Muscle of leg (tissue), 11 donors: ENCODE results near the gene SMAD3. TPM values are rescaled to one million over a fixed set of nuclear protein-coding genes. Genes with fewer than 3 reads are reported as not detected.

Experiments used
- DNase-seq: peaks from one replicate; pipeline ENCODE4 v3.0.0; 2013
- H3K27ac ChIP-seq: one replicate; pipeline ENCODE4 v1.5.1; 2013; ENCODE audit warnings: mild to moderate bottlenecking, low read length, control low read depth
- H3K27me3 ChIP-seq: one replicate; pipeline ENCODE4 v1.6.1; 2013; ENCODE audit warnings: low read length; ENCODE audit not compliant: control insufficient read depth, insufficient read depth
- H3K36me3 ChIP-seq: one replicate; pipeline ENCODE4 v1.6.1; 2013; ENCODE audit warnings: low read length; ENCODE audit not compliant: control insufficient read depth, insufficient read depth
- H3K4me1 ChIP-seq: one replicate; pipeline ENCODE4 v1.6.1; 2013; ENCODE audit warnings: low read length; ENCODE audit not compliant: control insufficient read depth, insufficient read depth
- H3K4me3 ChIP-seq: one replicate; pipeline ENCODE4 v1.5.1; 2013; ENCODE audit warnings: low read length, control low read depth
- H3K9me3 ChIP-seq: replicated peaks from 2 replicates; pipeline ENCODE4 v1.6.1; 2013; ENCODE audit warnings: low read depth, low read length; ENCODE audit not compliant: control insufficient read depth
- WGBS: methylation state at CpG from one replicate; pipeline ENCODE4 v1.1.5; 2013; ENCODE audit warnings: missing lambda C conversion rate; ENCODE audit not compliant: insufficient coverage; 5-methylcytosine and 5-hydroxymethylcytosine counted together
- polyA plus RNA-seq, 8 donors: library from polyadenylated mRNA; unstranded; fragments of 120-200 nt; gene quantifications; one replicate each; pipeline versions ENCODE4 v1.2.1 to v1.2.3, GENCODE V29; 2013; ENCODE audit warnings: inconsistent platforms in 1 of 8, low replicate concordance in 1 of 8; ENCODE audit not compliant: insufficient read length in 8 of 8, insufficient read depth in 1 of 8
- total RNA-seq: library from RNA; stranded (reverse); fragments of 120-200 nt; gene quantifications from one replicate; pipeline ENCODE4 v1.2.4, GENCODE V29; 2013

SMAD3 gene
- total and polyA plus RNA-seq, 9 donors = 18.3 to 34.0 (median 25.8) TPM

DNA sequence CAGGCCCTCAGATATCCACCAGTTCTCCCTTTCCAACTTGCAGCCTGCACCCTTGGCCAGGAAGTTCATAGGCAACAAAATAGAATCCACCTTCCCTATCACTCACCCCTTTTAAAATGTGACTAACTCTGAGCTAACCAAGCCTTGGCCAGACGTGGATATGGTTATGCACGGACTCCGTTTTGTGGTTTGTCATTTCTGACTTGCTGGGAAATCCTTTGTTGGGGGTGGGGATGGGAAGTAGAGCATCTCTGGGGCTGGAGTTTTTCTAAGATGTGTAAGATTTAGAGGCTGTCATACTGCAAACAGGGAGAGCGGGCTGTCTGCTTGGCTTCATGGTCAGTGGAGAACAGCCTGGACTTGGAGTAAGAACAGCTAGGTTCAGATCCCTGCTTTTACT is 62.6 kb downstream of the SMAD3 start:
- Histone ChIP-seq H3K27me3 (no peaks in the 10 kb centered on the region), H3K9me3 (no peaks in the 10 kb centered on the region), H3K36me3 (peaks cover 4% of the 10 kb centered on the region), H3K4me1 (peaks cover 44% of the 10 kb centered on the region), H3K4me3 (no peak overlapping the region), H3K27ac (no peak overlapping the region)
- no CpG with 5 or more reads among the region's 4 CpGs for WGBS
- DNase-seq = no peak

DNA sequence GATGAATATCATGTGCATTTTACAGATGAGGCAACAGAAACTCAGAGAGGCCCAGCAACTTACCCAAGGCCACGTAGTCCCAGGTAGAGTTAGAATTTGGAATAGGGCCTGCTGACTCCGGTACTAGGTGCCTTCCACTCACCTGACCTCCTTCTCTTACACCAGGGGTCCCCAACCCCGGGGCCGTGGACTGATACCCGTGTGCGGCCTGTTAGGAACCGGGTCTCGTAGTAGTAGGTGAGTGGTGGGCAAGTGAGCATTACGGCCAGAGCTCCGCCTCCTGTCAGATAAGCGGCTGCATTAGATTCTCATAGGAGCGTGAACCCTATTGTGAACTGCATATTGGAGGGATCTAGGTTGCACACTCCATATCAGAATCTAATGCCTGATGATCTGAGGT is 64.8 kb downstream of the SMAD3 start:
- Histone ChIP-seq H3K36me3 (peaks cover 4% of the 10 kb centered on the region), H3K27me3 (no peaks in the 10 kb centered on the region), H3K9me3 (no peaks in the 10 kb centered on the region), H3K4me3 (no peak overlapping the region), H3K4me1 (peaks cover 53% of the 10 kb centered on the region), H3K27ac (no peak overlapping the region)
- 100% methylated on average over 3 of the region's 12 CpGs for WGBS
- no peak for DNase-seq

DNA sequence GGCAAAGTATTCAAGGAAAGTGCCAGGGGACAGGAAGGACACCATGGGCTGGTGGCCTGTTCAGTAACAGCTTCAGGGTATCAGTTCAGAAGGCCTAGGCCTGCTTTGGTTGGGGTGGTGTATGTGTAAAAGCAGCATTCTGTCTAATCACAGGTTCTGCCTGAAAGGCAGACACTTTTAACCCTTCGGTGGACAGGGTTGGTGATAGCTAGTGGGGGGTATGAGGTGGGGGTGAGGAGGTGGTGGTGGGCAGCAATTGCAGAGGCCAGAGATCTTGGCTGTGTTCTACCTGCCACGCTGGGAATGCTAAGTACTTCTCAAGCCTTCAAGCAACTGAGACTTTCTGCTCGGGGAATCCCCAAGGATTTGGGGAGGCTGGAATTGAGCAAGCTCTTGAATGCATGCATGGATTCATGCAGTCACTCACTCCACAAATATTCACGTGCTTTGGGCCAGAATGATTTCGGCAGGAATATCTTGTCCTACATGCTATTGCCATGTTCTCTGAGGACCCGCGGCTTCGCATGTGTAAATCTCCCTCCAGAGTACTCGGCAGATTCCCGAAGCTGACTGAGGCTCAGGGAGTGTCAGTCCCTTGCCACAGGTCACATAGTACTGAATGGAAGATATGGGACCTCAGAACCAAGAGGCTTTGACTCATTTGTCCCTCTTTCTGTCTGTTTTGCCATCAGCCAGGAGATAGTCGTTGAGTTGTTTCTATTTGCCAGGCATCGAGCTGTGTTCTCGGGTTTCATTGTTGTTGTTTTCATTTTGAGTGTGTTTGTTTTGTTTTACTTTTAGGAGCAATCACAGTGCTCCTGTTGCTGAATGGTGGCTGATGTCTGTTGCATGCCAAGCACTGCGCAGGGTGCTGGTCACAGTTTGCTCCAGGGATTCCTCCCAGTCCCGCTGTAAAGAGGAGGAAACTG is 65.5 kb downstream of the SMAD3 start:
- no peak for DNase-seq
- H3K27me3 ChIP-seq = no peaks in the 10 kb centered on the region
- 71% methylated on average over 12 of the region's 15 CpGs for WGBS
- peaks cover 46% of the 10 kb centered on the region for H3K4me1 ChIP-seq
- H3K36me3 ChIP-seq = peaks cover 4% of the 10 kb centered on the region
- no peak overlapping the region for H3K27ac ChIP-seq
- no peak overlapping the region for H3K4me3 ChIP-seq
- H3K9me3 ChIP-seq = no peaks in the 10 kb centered on the region

DNA sequence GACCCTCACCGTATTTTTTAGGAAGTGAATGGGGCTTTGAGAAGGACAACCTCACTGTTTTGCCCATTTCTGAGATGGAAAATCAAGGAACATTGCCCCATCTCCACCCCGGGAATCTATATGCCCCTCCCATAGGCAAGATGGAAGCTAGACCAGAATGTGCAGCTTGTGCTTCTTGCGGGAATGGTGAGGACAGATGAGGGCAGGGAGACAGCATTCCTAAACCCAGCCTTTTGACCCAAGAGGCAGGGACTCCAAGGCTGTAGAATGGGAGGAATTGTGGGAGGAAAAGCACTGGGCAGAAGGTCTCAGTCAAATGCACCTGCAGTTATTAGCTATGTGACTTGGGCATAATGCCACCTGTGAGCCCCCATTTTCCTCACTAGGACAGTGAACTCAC is 66.9 kb downstream of the SMAD3 start:
- peaks cover 41% of the 10 kb centered on the region for H3K4me1 ChIP-seq
- H3K9me3 ChIP-seq = no peaks in the 10 kb centered on the region
- no peak overlapping the region for H3K27ac ChIP-seq
- H3K4me3 ChIP-seq = no peak overlapping the region
- peaks cover 3% of the 10 kb centered on the region for H3K36me3 ChIP-seq
- H3K27me3 ChIP-seq = no peaks in the 10 kb centered on the region
- DNase-seq = no peak
- WGBS = no CpG with 5 or more reads among the region's 3 CpGs

DNA sequence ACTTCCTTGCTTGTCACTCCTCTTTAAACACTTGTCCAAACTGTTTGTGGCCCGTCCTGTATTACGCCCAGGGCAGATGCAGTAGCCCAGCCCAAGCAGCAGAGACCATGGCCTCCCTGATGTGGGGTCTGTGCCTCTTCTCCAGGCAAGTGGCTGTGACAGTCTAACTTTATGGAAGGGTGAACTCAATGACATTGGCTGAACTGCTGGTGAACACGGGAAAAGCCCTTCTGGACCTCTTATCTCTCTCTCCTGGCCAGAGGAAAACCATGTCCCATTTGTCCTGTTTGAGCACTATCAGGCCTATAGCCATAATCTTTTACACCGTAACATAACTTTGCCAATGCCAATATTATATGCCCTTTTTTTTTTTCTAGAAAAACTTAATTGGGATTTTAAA is 67.6 kb downstream of the SMAD3 start:
- Histone ChIP-seq H3K27ac (no peak overlapping the region), H3K4me1 (peaks cover 42% of the 10 kb centered on the region), H3K4me3 (no peak overlapping the region), H3K9me3 (no peaks in the 10 kb centered on the region), H3K36me3 (peaks cover 2% of the 10 kb centered on the region), H3K27me3 (no peaks in the 10 kb centered on the region)
- WGBS = 40% methylated on average over 1 of the region's 4 CpGs
- DNase-seq = no peak

DNA sequence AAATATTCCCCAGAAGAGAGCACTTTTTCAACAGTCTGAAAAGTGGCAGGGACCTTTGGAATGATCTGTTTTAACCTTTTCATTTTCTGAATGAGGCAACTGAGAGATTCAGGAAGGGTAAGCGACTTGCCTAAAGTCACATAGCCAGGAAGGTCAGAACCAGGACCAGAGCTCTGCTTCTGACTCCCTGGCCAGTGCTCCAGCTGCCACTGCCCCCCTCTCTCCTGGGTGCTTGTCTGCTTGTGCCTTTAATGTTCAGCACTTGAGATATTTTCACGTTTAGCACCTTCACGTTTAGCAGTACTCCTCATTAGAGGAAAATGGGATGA is 68.3 kb downstream of the SMAD3 start:
- no peak overlapping the region for H3K27ac ChIP-seq
- no peaks in the 10 kb centered on the region for H3K27me3 ChIP-seq
- peaks cover 2% of the 10 kb centered on the region for H3K36me3 ChIP-seq
- 82% methylated on average over 1 of the region's 3 CpGs for WGBS
- H3K9me3 ChIP-seq = no peaks in the 10 kb centered on the region
- DNase-seq = no peak
- H3K4me3 ChIP-seq = no peak overlapping the region
- H3K4me1 ChIP-seq = peaks cover 48% of the 10 kb centered on the region

DNA sequence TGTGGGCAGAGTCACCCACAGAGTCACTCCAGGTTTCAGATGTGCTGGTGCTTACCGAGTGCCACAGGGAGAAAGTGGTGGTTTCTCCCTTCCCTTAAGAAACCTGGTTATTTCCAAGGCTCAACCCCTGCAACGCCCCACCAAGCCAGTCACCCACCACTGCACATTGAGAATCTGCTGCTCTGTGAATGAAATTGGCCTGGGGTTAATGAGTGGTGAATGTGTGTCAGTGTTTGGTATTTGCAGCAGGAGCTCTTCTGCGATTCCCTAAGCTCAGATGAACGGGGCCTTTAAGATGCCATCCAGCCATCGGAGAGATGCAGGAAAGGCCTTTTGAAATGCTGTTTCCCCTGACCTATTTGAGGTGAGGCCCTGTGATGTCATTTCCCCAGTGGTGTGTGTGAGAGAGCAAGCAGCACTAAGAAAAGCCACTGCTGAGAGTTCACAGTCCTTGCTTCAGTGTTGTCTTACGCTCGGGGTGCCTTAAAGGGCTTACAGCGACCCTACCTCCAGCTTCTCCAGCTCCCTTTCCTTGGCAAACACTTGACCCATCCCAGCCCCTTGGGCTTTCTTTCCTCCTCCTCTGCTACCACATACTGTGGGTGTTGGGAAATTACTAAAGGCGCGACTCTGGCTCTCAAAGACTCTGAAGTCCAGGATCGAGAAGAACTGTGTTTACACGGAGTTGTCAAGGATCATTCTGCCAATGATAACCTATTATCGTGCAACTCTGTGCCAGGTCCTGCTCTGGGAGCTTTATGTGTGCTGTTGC is 68.9 kb downstream of the SMAD3 start:
- H3K27ac ChIP-seq = peak overlapping the region; percentile 16
- H3K36me3 ChIP-seq = peaks cover 2% of the 10 kb centered on the region
- H3K9me3 ChIP-seq = no peaks in the 10 kb centered on the region
- WGBS = 34% methylated on average over 3 of the region's 13 CpGs
- no peaks in the 10 kb centered on the region for H3K27me3 ChIP-seq
- no peak overlapping the region for H3K4me3 ChIP-seq
- H3K4me1 ChIP-seq = peaks cover 54% of the 10 kb centered on the region
- DNase-seq = peak; percentile 68

DNA sequence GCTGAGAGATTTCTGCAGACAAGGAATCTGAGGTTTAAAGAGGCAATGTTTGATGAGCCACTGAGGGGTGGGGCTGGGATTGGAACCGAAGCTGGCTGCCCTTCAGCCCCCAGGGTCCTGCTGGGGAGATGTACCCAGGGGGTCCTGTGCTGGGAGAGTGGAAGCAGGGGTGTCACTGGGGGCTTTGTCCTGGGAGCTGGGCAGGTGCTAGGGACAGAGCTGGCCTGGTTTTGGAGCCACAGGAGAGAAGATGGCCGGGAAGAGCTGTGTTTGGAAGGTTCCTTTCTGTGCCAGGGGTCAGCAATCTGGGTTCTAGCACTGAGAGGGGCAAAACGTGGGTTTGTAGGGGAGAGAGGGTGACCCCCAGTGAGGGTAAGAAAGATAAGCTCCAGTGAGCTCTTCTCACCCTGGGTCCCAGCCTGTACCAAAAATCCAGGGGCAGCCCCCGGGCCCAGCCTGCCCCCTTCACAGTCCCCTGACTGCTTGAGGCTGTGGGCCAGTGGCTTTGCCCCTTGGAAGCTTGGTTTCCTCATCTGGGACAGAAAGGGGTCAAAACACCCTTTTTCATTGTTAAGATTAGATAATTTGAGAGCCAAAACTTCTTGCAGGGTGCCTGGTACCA is 69.6 kb downstream of the SMAD3 start:
- Histone ChIP-seq H3K9me3 (no peaks in the 10 kb centered on the region), H3K27me3 (no peaks in the 10 kb centered on the region), H3K27ac (no peak overlapping the region), H3K36me3 (peaks cover 2% of the 10 kb centered on the region), H3K4me3 (no peak overlapping the region), H3K4me1 (peaks cover 58% of the 10 kb centered on the region)
- DNase-seq = no peak
- 59% methylated on average over 4 of the region's 4 CpGs for WGBS

DNA sequence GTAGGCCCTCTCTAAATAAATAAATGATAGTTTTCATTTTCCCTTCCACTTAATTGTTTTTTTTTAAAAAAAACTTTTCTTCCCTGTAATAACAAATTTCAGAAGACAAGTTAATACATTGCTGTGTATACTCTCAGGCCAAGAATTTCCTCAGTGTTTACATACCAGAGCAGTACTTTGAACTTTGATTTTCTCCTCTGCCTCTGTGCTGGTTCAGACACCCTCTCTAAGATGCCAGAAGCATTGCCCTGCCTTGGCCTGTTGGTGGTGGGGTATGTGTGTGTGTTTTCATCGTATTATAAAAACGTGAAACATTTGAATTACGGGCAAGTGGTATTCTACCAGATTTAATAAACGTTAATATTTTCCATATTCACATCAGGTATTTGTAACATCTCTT is 70.1 kb downstream of the SMAD3 start:
- H3K9me3 ChIP-seq = no peaks in the 10 kb centered on the region
- no peak for DNase-seq
- no peak overlapping the region for H3K27ac ChIP-seq
- no peak overlapping the region for H3K4me3 ChIP-seq
- no CpG with 5 or more reads among the region's 4 CpGs for WGBS
- no peaks in the 10 kb centered on the region for H3K27me3 ChIP-seq
- peaks cover under 1% of the 10 kb centered on the region for H3K36me3 ChIP-seq
- peaks cover 61% of the 10 kb centered on the region for H3K4me1 ChIP-seq

DNA sequence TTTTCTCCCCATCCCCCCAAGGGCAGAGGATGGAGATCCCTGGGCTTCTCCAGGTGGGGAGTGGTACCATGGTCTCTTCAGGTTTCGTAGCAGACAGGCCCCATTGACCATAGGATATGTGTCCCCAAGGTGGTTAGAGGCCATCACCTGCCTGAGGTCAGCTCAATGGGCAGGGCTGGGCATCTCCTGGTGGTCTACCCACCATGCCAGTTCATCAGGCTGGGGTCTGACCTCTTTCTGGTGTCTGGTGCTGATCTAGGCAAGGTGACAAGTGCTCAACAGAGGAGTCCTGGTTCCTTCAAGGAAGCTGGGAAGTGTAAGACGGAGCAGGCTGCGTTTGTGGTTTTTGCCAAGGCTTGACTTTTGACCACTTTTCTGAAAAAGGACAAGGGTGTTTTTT is 71.4 kb downstream of the SMAD3 start:
- 75% methylated on average over 3 of the region's 3 CpGs for WGBS
- no peak overlapping the region for H3K27ac ChIP-seq
- DNase-seq = no peak
- H3K4me3 ChIP-seq = no peak overlapping the region
- H3K36me3 ChIP-seq = no peaks in the 10 kb centered on the region
- H3K27me3 ChIP-seq = no peaks in the 10 kb centered on the region
- no peaks in the 10 kb centered on the region for H3K9me3 ChIP-seq
- H3K4me1 ChIP-seq = peaks cover 62% of the 10 kb centered on the region
